ENCODE results near the gene EIF3K.

Gene EIF3K

GRCh38 chr19:38669552-38669951 is 50.6 kb downstream of the EIF3K start:
- DNase-seq, result no peak

GRCh38 chr19:38670921-38671398 is 52.0 kb downstream of the EIF3K start:
- DNase-seq, result no peak

- DNase-seq, result no peak
Observed at GRCh38 chr19:38671654-38672053, 52.7 kb downstream of the EIF3K start.

GRCh38 chr19:38673030-38673429 is 54.0 kb downstream of the EIF3K start:
- DNase-seq, result no peak

- DNase-seq, result no peak
Observed at GRCh38 chr19:38674388-38675171, 55.6 kb downstream of the EIF3K start.

- no peak for DNase-seq
Observed at GRCh38 chr19:38675611-38676010, 56.6 kb downstream of the EIF3K start.

- no peak for DNase-seq
Observed at GRCh38 chr19:38676023-38676877, 57.3 kb downstream of the EIF3K start.

GRCh38 chr19:38676878-38677646 is 58.1 kb downstream of the EIF3K start:
- no peak for DNase-seq

- DNase-seq, result no peak
Observed at GRCh38 chr19:38678217-38678890, 59.4 kb downstream of the EIF3K start.

GRCh38 chr19:38678891-38679494 is 60.0 kb downstream of the EIF3K start:
- no peak for DNase-seq

- no peak for DNase-seq
Observed at GRCh38 chr19:38679839-38680238, 60.9 kb downstream of the EIF3K start.

GRCh38 chr19:38682195-38682867 is 63.3 kb downstream of the EIF3K start:
- DNase-seq, result no peak

GRCh38 chr19:38682872-38683392 is 63.9 kb downstream of the EIF3K start:
- no peak for DNase-seq

- peak; percentile 29 for DNase-seq
Observed at GRCh38 chr19:38683393-38684077, 64.5 kb downstream of the EIF3K start.

- DNase-seq, result peak; percentile 71
Observed at GRCh38 chr19:38684078-38684861, 65.3 kb downstream of the EIF3K start.

GRCh38 chr19:38684862-38685665 is 66.1 kb downstream of the EIF3K start:
- DNase-seq, result no peak

- no peak for DNase-seq
Observed at GRCh38 chr19:38685666-38686529, 66.9 kb downstream of the EIF3K start.

- DNase-seq, result no peak
Observed at GRCh38 chr19:38686530-38686888, 67.5 kb downstream of the EIF3K start.
